NCI-H1436 (cell line): ENCODE data around the gene ATP6V1E1.

Experiments used
- DNase-seq: peaks from one replicate; lab custom pipeline; 2025; lab: John Stamatoyannopoulos, UW

ATP6V1E1 gene

DNA sequence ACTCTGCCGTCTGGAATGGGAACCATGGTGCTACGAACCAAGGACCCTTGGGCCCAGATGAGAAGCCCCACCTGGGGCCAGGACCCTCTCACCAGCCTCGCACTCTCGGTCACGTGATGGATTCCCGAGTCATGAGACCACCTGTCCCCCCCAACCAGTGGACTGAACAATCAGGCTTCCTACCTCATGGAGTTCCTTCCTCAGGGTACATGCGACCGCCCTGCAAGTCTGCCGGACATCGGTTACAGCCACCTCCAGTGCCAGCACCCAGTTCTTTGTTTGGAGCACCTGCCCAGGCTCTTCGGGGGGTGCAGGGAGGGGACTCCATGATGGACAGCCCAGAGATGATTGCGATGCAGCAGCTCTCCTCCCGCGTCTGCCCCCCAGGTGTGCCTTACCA lies 86.1 kb downstream of the ATP6V1E1 start:
- no peak for DNase-seq
